ENCODE results near the gene PPP1R7. TPM values are rescaled to one million over a fixed set of nuclear protein-coding genes. Genes with fewer than 3 reads are reported as not detected.

The PPP1R7 gene
- polyA plus RNA-seq, 1 of the 3 experiments (the other 2 are of a cell fraction), result 56.9 TPM

- ChIA-PET POLR2A (no interaction called here), CTCF (no interaction called here)
- Histone ChIP-seq H3K27me3 (ENCODE audit: insufficient read depth) (no peaks in the 10 kb centered on the region), H3K4me2 (no peak overlapping the region), H3K9me2 (no peaks in the 10 kb centered on the region), H3K27ac (ENCODE audit: low read depth in 2 of 2, low read length in 1 of 2) (no peak overlapping the region), H3K36me3 (replicated peaks in 1 of 2; ENCODE audit: control insufficient read depth in 1 of 2, insufficient read depth in 2 of 2, low read length in 1 of 2) (no peaks in the 10 kb centered on the region), H2AFZ (ENCODE audit: low read depth) (no peak overlapping the region), H3K4me3 (ENCODE audit: low read depth in 2 of 2, low read length in 1 of 2) (no peak overlapping the region), H3K9ac (no peak overlapping the region), H3K9me3 (no peaks in the 10 kb centered on the region), H4K20me1 (ENCODE audit: insufficient read depth) (no peaks in the 10 kb centered on the region), H3K79me2 (ENCODE audit: insufficient read depth) (peaks cover 19% of the 10 kb centered on the region), H3F3A (replicated peaks; ENCODE audit: insufficient read depth) (peaks cover 5% of the 10 kb centered on the region), H3K4me1 (ENCODE audit: control insufficient read depth in 1 of 2, insufficient read depth in 2 of 2, low read depth in 1 of 2, low read length in 1 of 2) (peaks cover 6 to 16% of the 10 kb centered on the region in 2 experiments; a peak in 3 of 4 replicates)
- TF ChIP-seq POLR2AphosphoS5 (IDR thresholded peaks at IDR 0.05; ENCODE audit: low read depth, low read length) (no peak), CTCF (IDR thresholded peaks at IDR 0.05) (no peak), JUND (IDR thresholded peaks at IDR 0.05) (no peak), RXRA (IDR thresholded peaks at IDR 0.05; ENCODE audit: borderline replicate concordance, low read depth) (no peak), RAD21 (IDR thresholded peaks at IDR 0.05; ENCODE audit: low read length) (no peak), YY1 (IDR thresholded peaks at IDR 0.05; ENCODE audit: low read depth) (no peak), EZH2phosphoT487 (IDR thresholded peaks at IDR 0.05; ENCODE audit: borderline replicate concordance, low read depth) (no peak), PBX3 (IDR thresholded peaks at IDR 0.05) (no peak), GATA2 (CRISPR knock-in tag; IDR thresholded peaks at IDR 0.05) (no peak)
- 83% methylated on average over 4 of the region's 4 CpGs for WGBS (ENCODE audit: low lambda C conversion rate)
- no peak for DNase-seq
Observed at GRCh38 chr2:241146286-241146685, 4.0 kb upstream of the PPP1R7 start.

GRCh38 chr2:241147336-241147735 is 2.9 kb upstream of the PPP1R7 start:
- 96% methylated on average over 3 of the region's 3 CpGs for WGBS (ENCODE audit: low lambda C conversion rate)
- Histone ChIP-seq H3K4me1 (ENCODE audit: control insufficient read depth in 1 of 2, insufficient read depth in 2 of 2, low read depth in 1 of 2, low read length in 1 of 2) (peaks cover 6 to 18% of the 10 kb centered on the region in 2 experiments; a peak in 3 of 4 replicates), H3K27me3 (ENCODE audit: insufficient read depth) (no peaks in the 10 kb centered on the region), H4K20me1 (ENCODE audit: insufficient read depth) (no peaks in the 10 kb centered on the region), H3F3A (replicated peaks; ENCODE audit: insufficient read depth) (peaks cover 5% of the 10 kb centered on the region), H2AFZ (ENCODE audit: low read depth) (no peak overlapping the region), H3K27ac (ENCODE audit: low read depth in 2 of 2, low read length in 1 of 2) (no peak overlapping the region), H3K4me2 (no peak overlapping the region), H3K9me3 (no peaks in the 10 kb centered on the region), H3K4me3 (ENCODE audit: low read depth in 2 of 2, low read length in 1 of 2) (no peak overlapping the region), H3K9me2 (no peaks in the 10 kb centered on the region), H3K79me2 (ENCODE audit: insufficient read depth) (peaks cover 28% of the 10 kb centered on the region), H3K9ac (no peak overlapping the region), H3K36me3 (replicated peaks in 1 of 2; ENCODE audit: control insufficient read depth in 1 of 2, insufficient read depth in 2 of 2, low read length in 1 of 2) (no peaks in the 10 kb centered on the region)
- TF ChIP-seq USF2 (IDR thresholded peaks at IDR 0.05; ENCODE audit: borderline replicate concordance, low read depth, low read length), result no peak
- no peak for TF ChIP-seq FOXJ3 (CRISPR knock-in tag; IDR thresholded peaks at IDR 0.05)
- TF ChIP-seq NFIC (IDR thresholded peaks at IDR 0.05; ENCODE audit: borderline replicate concordance), result no peak
- TF ChIP-seq CHD2 (IDR thresholded peaks at IDR 0.05; ENCODE audit: low read length, partially characterized antibody), result no peak
- no peak for TF ChIP-seq USF1 (IDR thresholded peaks at IDR 0.05; ENCODE audit: borderline replicate concordance, low read depth)
- no peak for TF ChIP-seq FOSL2 (IDR thresholded peaks at IDR 0.05; ENCODE audit: borderline replicate concordance, low read depth)
- TF ChIP-seq JUND (IDR thresholded peaks at IDR 0.05), result no peak
- no peak for DNase-seq
- ChIA-PET CTCF (interaction anchor here (0.7 to 1.7 kb wide), 2 partner anchors 296 to 553 kb away, joined by 3 to 4 read pairs; no protein-coding TSS in a partner anchor), POLR2A (no interaction called here)
